H1 (cell line): Measurements from ENCODE around the gene BTN2A1. TPM values are rescaled to one million over a fixed set of nuclear protein-coding genes. Genes with fewer than 3 reads are reported as not detected.

Source experiments
- CBX5 ChIP-seq: fragments of 300-800, 300-1000 bp; sonication (generic); IDR thresholded peaks from 2 replicates; pipeline ENCODE4 v1.7.1; 2016; ENCODE audit warnings: antibody characterized with exemption, low read length, low read depth
- EZH2 ChIP-seq: fragments of 200-600 bp; sonication (generic); IDR thresholded peaks from 2 replicates; pipeline ENCODE4 v1.7.1; 2012; ENCODE audit warnings: low read depth, mild to moderate bottlenecking, moderate library complexity, low read length, inconsistent platforms; ENCODE audit not compliant: severe bottlenecking
- JUN ChIP-seq: IDR thresholded peaks from 2 replicates; pipeline ENCODE4 v1.6.1; 2011; ENCODE audit warnings: low read depth, mild to moderate bottlenecking, improper control_type of control experiment, low read length
- TBP ChIP-seq: IDR thresholded peaks from 2 replicates; pipeline ENCODE4 v1.6.1; 2011; ENCODE audit warnings: low read depth, low read length, improper control_type of control experiment
- TEAD4 ChIP-seq: IDR thresholded peaks from 2 replicates; pipeline ENCODE4 v1.6.1; 2012; ENCODE audit warnings: low read depth, low read length, inconsistent platforms, mixed read lengths
- polyA plus RNA-seq, 7 experiments: library from polyadenylated mRNA; depleted of rRNA in 3 of 7; stranded (reverse) in 5 of 7; unstranded in 2 of 7; fragments of >200 nt in 5 of 7; fragments of 200-250 nt in 2 of 7; gene quantifications; 1 replicate in 5 of 7; 2 replicates in 1 of 7; 4 replicates in 1 of 7; pipeline versions ENCODE4 v1.2.1 to v1.2.3, GENCODE V29; 2011 to 2013; ENCODE audit warnings: missing spikeins in 2 of 7, mixed read lengths in 2 of 7
- total RNA-seq: library from RNA; stranded (reverse); fragmentation: NEBNext Ultra II Directional; extraction: Animal tissue kit (Norgen Biotek cat#: 25700); gene quantifications from 2 replicates; pipeline ENCODE4 v1.2.1, GENCODE V29; 2021
- TF ChIP-seq, protein P1 (sequence below): IDR thresholded peaks from 2 replicates; pipeline ENCODE4 v1.6.1; 2012; ENCODE audit warnings: low read length, inconsistent platforms
- TF ChIP-seq, protein P2 (sequence below): IDR thresholded peaks from 2 replicates; pipeline ENCODE4 v1.6.1; 2011; ENCODE audit warnings: low read depth, mild to moderate bottlenecking, low read length; ENCODE audit not compliant: insufficient read depth

Gene BTN2A1
- total and polyA plus RNA-seq, 2 of the 8 experiments (the other 6 are each of a cell fraction or from before 2014, with no cell fraction given), result 8.7 to 11.0 TPM

DNA sequence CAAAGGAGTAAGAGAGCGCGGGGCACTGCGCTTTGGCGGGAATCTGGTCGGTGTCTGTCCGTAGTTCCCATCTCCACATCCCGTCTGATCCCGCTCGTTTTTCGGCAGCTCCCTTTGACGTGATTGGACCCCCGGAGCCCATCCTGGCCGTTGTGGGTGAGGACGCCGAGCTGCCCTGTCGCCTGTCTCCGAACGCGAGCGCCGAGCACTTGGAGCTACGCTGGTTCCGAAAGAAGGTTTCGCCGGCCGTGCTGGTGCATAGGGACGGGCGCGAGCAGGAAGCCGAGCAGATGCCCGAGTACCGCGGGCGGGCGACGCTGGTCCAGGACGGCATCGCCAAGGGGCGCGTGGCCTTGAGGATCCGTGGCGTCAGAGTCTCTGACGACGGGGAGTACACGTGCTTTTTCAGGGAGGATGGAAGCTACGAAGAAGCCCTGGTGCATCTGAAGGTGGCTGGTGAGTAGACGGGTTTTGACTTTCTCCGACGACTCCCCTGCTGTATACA, 43.8 kb downstream of the BTN2A1 start (continued):
- TF ChIP-seq, protein P1, sequence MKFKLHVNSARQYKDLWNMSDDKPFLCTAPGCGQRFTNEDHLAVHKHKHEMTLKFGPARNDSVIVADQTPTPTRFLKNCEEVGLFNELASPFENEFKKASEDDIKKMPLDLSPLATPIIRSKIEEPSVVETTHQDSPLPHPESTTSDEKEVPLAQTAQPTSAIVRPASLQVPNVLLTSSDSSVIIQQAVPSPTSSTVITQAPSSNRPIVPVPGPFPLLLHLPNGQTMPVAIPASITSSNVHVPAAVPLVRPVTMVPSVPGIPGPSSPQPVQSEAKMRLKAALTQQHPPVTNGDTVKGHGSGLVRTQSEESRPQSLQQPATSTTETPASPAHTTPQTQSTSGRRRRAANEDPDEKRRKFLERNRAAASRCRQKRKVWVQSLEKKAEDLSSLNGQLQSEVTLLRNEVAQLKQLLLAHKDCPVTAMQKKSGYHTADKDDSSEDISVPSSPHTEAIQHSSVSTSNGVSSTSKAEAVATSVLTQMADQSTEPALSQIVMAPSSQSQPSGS, result no peak
- TF ChIP-seq, protein P2, sequence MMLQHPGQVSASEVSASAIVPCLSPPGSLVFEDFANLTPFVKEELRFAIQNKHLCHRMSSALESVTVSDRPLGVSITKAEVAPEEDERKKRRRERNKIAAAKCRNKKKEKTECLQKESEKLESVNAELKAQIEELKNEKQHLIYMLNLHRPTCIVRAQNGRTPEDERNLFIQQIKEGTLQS, result no peak
- no peak for TF ChIP-seq CBX5
- TF ChIP-seq TBP, result peak; percentile 33; the same call in 1 of the 2 replicates
- TF ChIP-seq EZH2, result peak; percentile 83
- no peak for TF ChIP-seq JUN
- TF ChIP-seq TEAD4, result no peak
